OCI-M2 (cell line): ENCODE data around the gene CDKN1A.
"Not testable (repeated sequence)": the region's sequence is repeated elsewhere in the genome, so short reads cannot be mapped to it uniquely, and the experiment has no call there.

Source experiments
- DNase-seq: peaks from one replicate; lab custom pipeline; 2025; ENCODE audit not compliant: unreplicated experiment; lab: John Stamatoyannopoulos, UW

CDKN1A gene

GRCh38 chr6:36678488-36679042 is at the start of gene CDKN1A:
Gene CDKN1A, plus strand, starts transcription at chr6:36678714. Its CDS starts 5,388 bp downstream, at chr6:36684102.
- DNase-seq = no peak

GRCh38 chr6:36629784-36630183 is 48.7 kb upstream of the CDKN1A start:
- no peak for DNase-seq

GRCh38 chr6:36631326-36632011 is 47.0 kb upstream of the CDKN1A start:
- DNase-seq = no peak

DNA sequence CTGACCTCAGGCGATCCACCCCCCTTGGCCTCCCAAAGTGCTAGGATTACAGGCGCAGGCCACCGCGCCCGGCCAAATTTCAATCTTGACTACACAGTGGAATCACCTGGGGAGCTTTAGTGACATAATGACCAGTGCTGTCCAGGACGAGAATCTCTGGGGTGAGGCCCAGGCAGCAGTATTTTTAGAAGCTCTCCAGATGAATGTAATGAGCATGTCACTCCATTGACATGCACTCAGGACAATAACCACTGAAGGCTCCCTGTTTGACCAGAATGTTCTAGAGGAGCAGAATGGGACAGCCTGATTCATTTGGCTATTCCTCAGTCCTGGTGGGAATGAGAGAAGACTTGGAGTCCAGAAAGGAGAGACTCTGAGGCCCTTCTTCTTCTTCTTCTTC is 45.1 kb upstream of the CDKN1A start:
- no peak for DNase-seq

DNA sequence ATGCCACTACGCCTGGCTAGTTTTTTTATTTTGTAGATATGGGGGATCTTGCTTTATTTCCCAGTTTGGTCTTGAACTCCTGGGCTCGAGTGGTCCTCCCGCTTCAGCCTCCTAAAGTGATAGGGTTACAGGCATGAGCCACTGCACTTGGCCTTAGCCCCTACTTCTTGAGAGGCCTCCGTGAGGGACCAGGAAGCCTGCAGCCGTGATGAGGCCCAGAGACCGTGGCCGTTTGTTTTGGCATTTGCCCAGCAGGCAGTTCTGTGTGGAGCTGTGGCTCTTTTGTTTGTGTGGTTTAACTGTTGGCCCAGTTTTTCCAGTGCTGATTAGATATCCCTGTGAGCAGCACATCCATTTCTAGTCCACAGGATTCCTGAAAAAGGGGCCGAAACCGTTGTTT is 44.6 kb upstream of the CDKN1A start:
- no peak for DNase-seq

GRCh38 chr6:36634317-36635108 is 44.0 kb upstream of the CDKN1A start:
- DNase-seq = no peak

DNA sequence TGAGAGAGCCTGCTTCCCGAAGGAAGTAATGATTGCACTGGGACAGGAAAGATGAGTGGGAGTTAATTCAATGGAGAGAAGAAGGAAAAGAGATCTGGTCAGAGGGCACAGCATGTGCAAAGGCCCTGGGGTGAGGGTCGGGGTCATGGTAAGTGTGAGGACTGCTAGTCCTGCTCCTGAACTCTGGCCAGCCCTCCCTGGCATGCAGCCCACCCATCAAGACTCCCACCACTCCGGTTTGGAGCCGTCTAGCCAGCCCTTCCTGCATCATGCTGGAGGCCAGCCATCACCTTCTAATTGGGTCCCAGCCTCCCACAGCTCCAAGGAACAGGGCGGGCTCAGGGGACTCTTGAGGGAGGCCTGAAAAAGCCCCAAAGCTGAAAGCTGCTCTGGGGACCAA is 42.2 kb upstream of the CDKN1A start:
- no peak for DNase-seq

GRCh38 chr6:36636687-36637418 is 41.7 kb upstream of the CDKN1A start:
- no peak for DNase-seq

DNA sequence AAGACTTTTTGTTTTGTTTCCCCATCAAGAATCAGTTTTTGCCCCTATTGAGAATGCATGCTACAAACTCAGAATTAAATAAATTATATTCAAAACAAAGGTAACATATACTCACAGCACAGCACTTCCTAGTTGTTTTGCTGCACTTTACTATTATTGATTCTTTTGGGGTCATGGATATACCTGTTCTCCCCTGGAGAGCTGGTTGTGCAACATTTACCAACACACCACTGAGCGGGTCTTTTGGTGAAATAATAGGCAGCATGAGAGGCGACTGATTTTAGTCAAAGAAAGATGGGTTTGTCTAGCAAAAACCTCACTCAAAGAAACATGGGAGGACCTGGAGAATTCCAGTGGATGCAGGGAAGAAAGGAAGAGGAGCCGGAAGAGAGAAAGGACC is 39.9 kb upstream of the CDKN1A start:
- DNase-seq = no peak

DNA sequence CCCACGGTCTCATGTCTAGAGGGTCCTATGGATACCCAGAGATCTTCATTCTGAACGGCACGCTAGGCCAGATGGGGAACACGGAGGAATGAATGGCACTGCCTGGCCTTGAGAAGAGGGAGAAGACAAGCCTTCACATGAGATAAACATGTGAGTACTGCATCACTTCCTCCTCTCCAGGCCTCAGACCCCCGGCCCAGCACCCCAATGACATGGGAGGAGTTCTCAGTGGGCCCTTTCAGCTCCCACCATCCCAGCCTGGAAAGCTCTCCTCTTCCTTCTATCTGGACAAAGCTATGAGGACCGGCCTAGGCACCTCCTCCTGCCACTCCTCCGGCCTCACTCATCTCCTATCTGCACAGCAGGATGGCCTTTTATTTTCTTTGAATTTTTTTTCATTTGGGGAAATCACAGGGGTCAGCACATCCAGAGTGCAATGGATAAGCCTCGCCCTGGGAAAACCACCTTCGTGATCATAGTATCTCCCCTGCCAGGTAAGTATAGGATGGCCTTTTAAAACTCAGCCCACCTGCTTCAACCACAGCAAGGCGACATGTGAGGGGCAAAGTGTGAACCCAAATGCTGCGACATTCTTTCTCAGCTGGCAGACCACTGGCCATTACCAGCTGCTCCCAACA is 39.2 kb upstream of the CDKN1A start:
- DNase-seq = no peak

DNA sequence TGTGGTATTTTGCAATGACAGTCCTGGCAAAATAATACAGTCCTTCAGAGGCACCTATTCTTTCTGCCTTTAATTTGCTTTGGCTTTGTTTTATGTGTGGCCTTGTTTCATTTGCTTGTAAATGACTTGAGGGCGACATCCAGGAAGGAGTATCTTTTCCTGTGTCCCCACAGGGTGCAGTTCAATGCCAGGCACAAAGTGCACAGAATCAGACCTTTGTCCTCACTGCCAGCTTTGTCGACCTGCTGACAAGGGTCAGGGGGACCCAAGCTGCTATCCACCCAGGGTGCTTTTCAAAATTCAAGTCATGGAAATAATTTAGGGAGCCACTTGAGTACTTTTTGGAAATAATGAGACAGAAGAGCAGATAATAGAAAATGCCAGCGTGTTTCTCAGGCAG is 37.0 kb upstream of the CDKN1A start:
- DNase-seq = no peak

DNA sequence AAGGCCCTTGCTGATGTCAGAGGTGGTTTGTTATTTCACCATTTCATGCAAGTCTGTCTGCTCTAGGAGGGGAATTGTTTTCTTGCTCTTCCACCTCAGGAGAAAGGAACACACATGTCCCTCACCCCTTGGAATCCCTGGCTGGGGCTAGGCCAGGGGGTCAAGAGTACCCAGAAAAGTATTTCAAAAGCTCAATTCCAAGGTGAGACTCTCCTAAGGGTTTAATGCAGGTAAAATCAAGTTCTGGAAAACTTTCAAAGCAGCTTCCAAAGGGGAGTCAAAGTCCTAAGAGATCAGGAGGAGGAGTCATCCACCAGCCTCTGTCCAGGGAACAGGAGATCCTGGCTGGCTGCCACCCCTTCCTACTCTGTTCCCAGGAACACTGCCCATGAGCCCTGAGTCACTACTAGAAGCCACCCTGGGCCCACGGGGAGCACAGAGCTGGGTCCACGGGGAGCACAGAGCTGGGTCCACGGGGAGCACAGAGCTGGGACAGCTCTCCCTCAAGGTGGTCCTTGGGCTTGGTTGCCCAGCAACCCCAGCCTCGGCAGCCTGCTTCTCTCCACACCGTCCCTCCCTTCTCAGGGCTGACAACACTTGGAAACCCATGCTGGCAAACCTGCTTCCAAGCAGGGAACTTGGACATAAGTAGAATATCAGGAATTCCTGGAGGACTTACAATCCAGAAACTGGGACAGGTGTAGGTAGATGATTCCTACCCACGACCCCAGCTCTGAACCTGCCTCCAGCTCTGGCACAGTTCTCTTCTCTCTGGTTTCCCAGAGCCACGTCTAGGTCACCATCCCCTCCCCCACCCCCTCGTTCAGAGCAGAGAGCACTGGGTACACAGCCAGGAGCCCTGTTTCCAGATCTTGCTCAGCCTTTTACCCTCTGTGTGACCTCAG is 35.3 kb upstream of the CDKN1A start:
- DNase-seq = no peak

- no peak for DNase-seq
These were observed 34.5 kb upstream of the CDKN1A start for GRCh38 chr6:36643977-36644376.

- no peak for DNase-seq
These were observed 29.4 kb upstream of the CDKN1A start for GRCh38 chr6:36649086-36649485.

- DNase-seq = no peak
These were observed 28.6 kb upstream of the CDKN1A start for GRCh38 chr6:36649701-36650484.

DNA sequence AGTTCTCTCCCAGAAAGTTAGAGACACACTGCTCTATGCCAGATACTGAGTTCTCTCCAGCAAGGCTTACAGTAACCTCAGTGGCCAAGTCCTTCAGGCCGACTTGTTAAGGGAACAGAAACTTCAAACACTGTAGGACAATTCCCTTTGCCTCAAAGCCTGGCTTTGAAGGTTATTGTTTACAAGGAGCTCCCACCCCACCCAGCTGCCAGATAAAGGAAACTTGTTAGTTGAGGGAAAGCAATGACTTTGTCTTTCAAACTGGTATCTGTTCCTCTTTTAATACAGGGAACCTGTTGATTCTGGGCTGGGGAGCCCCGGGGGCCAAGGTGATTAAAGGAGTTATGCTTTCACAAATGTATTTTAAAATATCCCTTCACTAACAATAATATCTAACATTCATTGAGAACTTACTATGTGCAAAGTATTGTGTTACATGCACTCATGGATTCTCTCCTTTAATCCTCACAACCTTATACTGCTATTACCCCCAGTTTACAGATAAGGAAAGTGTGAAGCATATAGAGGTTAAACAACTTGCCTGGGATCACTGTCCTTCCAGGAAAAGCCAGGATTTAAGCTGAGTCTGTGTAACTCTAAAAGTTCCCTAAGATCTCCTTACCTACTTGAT is 27.6 kb upstream of the CDKN1A start:
- DNase-seq = no peak

- no peak for DNase-seq
These were observed 26.7 kb upstream of the CDKN1A start for GRCh38 chr6:36651659-36652379.

DNA sequence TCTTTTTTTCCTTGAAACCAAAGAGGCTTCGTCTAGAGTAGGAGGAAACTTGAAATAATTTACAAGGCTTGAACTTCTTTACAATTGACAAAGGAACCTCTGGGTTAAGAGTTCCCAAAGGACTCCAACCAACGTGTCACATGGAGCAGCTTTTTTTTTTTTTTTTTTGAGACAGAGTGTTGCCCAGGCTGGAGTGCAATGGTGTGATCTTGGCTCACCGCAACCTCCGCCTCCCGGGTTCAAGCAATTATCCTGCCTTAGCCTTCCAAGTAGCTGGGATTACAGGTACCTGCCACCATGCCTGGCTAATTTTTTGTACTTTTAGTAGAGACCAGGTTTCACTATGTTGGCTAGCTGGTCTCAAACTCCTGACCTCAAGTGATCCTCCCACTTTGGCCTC is 24.0 kb upstream of the CDKN1A start:
- not testable (repeated sequence) for DNase-seq
